SK-N-SH (cell line): Measurements from ENCODE around the gene OSBPL6. TPM values are rescaled to one million over a fixed set of nuclear protein-coding genes. Genes with fewer than 3 reads are reported as not detected.

ENCODE experiments used
- CTCF ChIA-PET: fragments of 300-600, 350-600 bp; formaldehyde crosslinking; extraction: SDS; loops from one replicate; lab custom pipeline; 2021; lab: Yijun Ruan, JAX
- POLR2A ChIA-PET: fragments of 350-600 bp; sonication (Branson Sonifier 250); formaldehyde crosslinking; extraction: SDS; loops from one replicate; lab custom pipeline; 2020; ENCODE audit warnings: antibody characterized with exemption, inconsistent platforms; lab: Yijun Ruan, JAX
- DNase-seq: peaks from one replicate; pipeline ENCODE4 v3.0.0; 2012
- H2AFZ ChIP-seq: fragments of 200-600 bp; sonication (generic); 2 replicates; pipeline ENCODE4 v1.8.1; 2016; ENCODE audit warnings: antibody characterized with exemption, mild to moderate bottlenecking, low read depth
- H3F3A ChIP-seq: fragments of 200-600 bp; sonication (generic); replicated peaks from 2 replicates; pipeline ENCODE3; 2016; ENCODE audit warnings: antibody characterized with exemption, mild to moderate bottlenecking; ENCODE audit not compliant: insufficient read depth
- H3K27ac ChIP-seq, 2 experiments: fragments of 200-500 bp in 1 of 2; fragments of 200-600 bp in 1 of 2; sonication (Bioruptor generic) in 1 of 2; sonication (generic), shearing (Covaris generic) in 1 of 2; 2 replicates each; pipeline versions ENCODE4 v1.5.1 to v1.6.1; 2014 to 2016; ENCODE audit warnings: low read depth in 2 of 2, inconsistent platforms in 1 of 2, low read length in 1 of 2, mild to moderate bottlenecking in 1 of 2, mixed read lengths in 1 of 2
- H3K27me3 ChIP-seq: fragments of 200-600 bp; sonication (generic), shearing (Covaris generic); 2 replicates; pipeline ENCODE4 v1.6.1; 2016; ENCODE audit warnings: mixed run types; ENCODE audit not compliant: insufficient read depth
- H3K36me3 ChIP-seq, 2 experiments: fragments of 200-500 bp in 1 of 2; fragments of 200-600 bp in 1 of 2; sonication (Bioruptor generic) in 1 of 2; sonication (generic) in 1 of 2; replicated peaks in 1 of 2; 2 replicates each; pipeline versions ENCODE3 to v1.5.1; 2014 to 2016; ENCODE audit warnings: low read length in 1 of 2, mild to moderate bottlenecking in 1 of 2; ENCODE audit not compliant: insufficient read depth in 2 of 2, control insufficient read depth in 1 of 2
- H3K4me1 ChIP-seq, 2 experiments: fragments of 200-500 bp in 1 of 2; fragments of 200-600 bp in 1 of 2; sonication (Bioruptor generic) in 1 of 2; sonication (generic), shearing (Covaris generic) in 1 of 2; 2 replicates each; pipeline versions ENCODE4 v1.5.1 to v1.6.1; 2014 to 2016; ENCODE audit warnings: low read depth in 1 of 2, low read length in 1 of 2, mixed run types in 1 of 2; ENCODE audit not compliant: insufficient read depth in 2 of 2, control insufficient read depth in 1 of 2
- H3K4me2 ChIP-seq: fragments of 200-600 bp; sonication (generic), shearing (Covaris generic); 2 replicates; pipeline ENCODE4 v1.6.1; 2017; ENCODE audit warnings: mixed run types
- H3K4me3 ChIP-seq, 2 experiments: fragments of 200-500 bp in 1 of 2; fragments of 200-600 bp in 1 of 2; sonication (Bioruptor generic) in 1 of 2; sonication (generic), shearing (Covaris generic) in 1 of 2; 2 replicates each; pipeline versions ENCODE4 v1.5.1 to v1.8.1; 2014 to 2016; ENCODE audit warnings: low read depth in 2 of 2, inconsistent platforms in 1 of 2, low read length in 1 of 2, mild to moderate bottlenecking in 1 of 2, mixed read lengths in 1 of 2, moderate library complexity in 1 of 2
- H3K79me2 ChIP-seq: fragments of 200-600 bp; sonication (generic); 2 replicates; pipeline ENCODE4 v1.8.1; 2017; ENCODE audit warnings: mild to moderate bottlenecking; ENCODE audit not compliant: insufficient read depth
- H3K9ac ChIP-seq: fragments of 200-600 bp; sonication (generic); 2 replicates; pipeline ENCODE4 v1.6.1; 2017; ENCODE audit warnings: mixed run types
- H3K9me2 ChIP-seq: fragments of 200-600 bp; sonication (generic); 2 replicates; pipeline ENCODE4 v1.6.1; 2017; ENCODE audit warnings: mixed run types
- H3K9me3 ChIP-seq: fragments of 200-600 bp; sonication (generic); 2 replicates; pipeline ENCODE4 v1.6.1; 2017; ENCODE audit warnings: mixed run types, mild to moderate bottlenecking, moderate library complexity
- H4K20me1 ChIP-seq: fragments of 200-600 bp; sonication (generic); 2 replicates; pipeline ENCODE4 v1.6.1; 2017; ENCODE audit warnings: mild to moderate bottlenecking, mixed run types; ENCODE audit not compliant: insufficient read depth
- CHD2 ChIP-seq: fragments of 150-350 bp; IDR thresholded peaks from 2 replicates; pipeline ENCODE4 v1.6.1; 2018; ENCODE audit warnings: low read length; ENCODE audit not compliant: partially characterized antibody
- EP300 ChIP-seq, 2 experiments: IDR thresholded peaks; 2 replicates each; pipeline versions ENCODE4 v1.4.0 to v1.6.1; 2012; ENCODE audit warnings: borderline replicate concordance in 1 of 2, low read depth in 1 of 2, low read length in 1 of 2
- EZH2phosphoT487 ChIP-seq: fragments of 200-600 bp; sonication (generic); IDR thresholded peaks from 2 replicates; pipeline ENCODE4 v1.6.1; 2017; ENCODE audit warnings: low read depth, mixed run types, mild to moderate bottlenecking, antibody characterized with exemption, moderate library complexity, borderline replicate concordance
- FOXJ3 ChIP-seq: sonication (generic); formaldehyde crosslinking; IDR thresholded peaks from 2 replicates; pipeline ENCODE4 v1.5.1; 2020; ENCODE audit warnings: mild to moderate bottlenecking, missing genetic modification reagents
- GABPA ChIP-seq: IDR thresholded peaks from 2 replicates; pipeline ENCODE4 v1.4.0; 2012; ENCODE audit warnings: low read depth, mild to moderate bottlenecking
- RCOR1 ChIP-seq: fragments of 150-350 bp; IDR thresholded peaks from 2 replicates; pipeline ENCODE4 v1.6.1; 2017; ENCODE audit warnings: antibody characterized with exemption, low read length
- SMC3 ChIP-seq: IDR thresholded peaks from 2 replicates; pipeline ENCODE4 v1.6.1; 2012; ENCODE audit warnings: low read depth, low read length, improper control_type of control experiment
- USF2 ChIP-seq: fragments of 150-350 bp; IDR thresholded peaks from 2 replicates; pipeline ENCODE4 v1.6.1; 2017; ENCODE audit warnings: antibody characterized with exemption, low read length, low read depth, borderline replicate concordance
- WGBS: methylation state at CpG from one replicate; pipeline ENCODE4 v1.1.6; 2017; ENCODE audit warnings: low lambda C conversion rate; 5-methylcytosine and 5-hydroxymethylcytosine counted together
- polyA plus RNA-seq, 3 experiments: library from polyadenylated mRNA; depleted of rRNA; stranded (reverse); fragments of >200 nt; gene quantifications; 2 replicates each; pipeline ENCODE4 v1.2.3, GENCODE V29; 2012
- TF ChIP-seq, protein P1 (sequence below): fragments of 200-600 bp; sonication (generic); IDR thresholded peaks from 2 replicates; pipeline ENCODE4 v1.6.1; 2017; ENCODE audit warnings: antibody characterized with exemption, mild to moderate bottlenecking, moderate library complexity
- TF ChIP-seq, protein P2 (sequence below): IDR thresholded peaks from 2 replicates; pipeline ENCODE4 v1.4.0; 2012; ENCODE audit warnings: low read depth, borderline replicate concordance
- TF ChIP-seq, protein P3 (sequence below): IDR thresholded peaks from 2 replicates; pipeline ENCODE4; 2012

Gene OSBPL6
- polyA plus RNA-seq, 1 of the 3 experiments (the other 2 are of a cell fraction): 2.7 TPM

DNA sequence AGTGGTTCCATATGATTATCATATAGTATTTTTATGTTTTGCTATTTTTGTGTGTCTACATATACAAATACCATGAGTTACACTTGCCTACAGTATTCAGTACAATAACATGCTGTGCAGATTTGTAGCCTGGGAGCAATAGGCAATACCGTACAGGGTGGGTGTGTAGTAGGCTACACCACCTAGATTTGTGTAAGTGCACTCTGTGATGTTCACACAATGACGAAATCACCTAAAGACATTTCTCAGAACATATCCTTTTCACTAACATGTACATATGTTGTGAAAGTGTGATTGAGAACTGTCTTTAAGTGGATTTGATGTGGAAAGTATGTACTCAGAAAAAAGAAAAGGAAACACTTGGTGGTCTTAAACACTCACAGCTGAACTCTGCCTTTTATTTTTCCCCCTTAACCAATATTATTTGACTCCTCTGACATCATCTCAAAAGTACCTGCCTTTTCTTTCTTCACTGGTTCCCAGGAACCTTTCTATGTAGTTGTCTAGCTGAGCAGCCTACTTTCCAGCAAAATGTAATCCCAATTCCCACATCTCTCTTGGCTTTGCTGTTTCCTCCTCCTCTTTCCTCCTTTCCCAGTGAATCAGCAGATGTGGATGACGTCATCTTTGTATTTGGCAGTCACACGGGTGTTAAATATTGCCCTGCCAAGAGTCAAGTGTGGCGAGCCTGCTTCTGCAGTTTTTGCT, 47.7 kb downstream of the OSBPL6 start (continued):
- TF ChIP-seq, protein P1, sequence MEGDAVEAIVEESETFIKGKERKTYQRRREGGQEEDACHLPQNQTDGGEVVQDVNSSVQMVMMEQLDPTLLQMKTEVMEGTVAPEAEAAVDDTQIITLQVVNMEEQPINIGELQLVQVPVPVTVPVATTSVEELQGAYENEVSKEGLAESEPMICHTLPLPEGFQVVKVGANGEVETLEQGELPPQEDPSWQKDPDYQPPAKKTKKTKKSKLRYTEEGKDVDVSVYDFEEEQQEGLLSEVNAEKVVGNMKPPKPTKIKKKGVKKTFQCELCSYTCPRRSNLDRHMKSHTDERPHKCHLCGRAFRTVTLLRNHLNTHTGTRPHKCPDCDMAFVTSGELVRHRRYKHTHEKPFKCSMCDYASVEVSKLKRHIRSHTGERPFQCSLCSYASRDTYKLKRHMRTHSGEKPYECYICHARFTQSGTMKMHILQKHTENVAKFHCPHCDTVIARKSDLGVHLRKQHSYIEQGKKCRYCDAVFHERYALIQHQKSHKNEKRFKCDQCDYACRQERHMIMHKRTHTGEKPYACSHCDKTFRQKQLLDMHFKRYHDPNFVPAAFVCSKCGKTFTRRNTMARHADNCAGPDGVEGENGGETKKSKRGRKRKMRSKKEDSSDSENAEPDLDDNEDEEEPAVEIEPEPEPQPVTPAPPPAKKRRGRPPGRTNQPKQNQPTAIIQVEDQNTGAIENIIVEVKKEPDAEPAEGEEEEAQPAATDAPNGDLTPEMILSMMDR: no peak
- TF ChIP-seq, protein P2, sequence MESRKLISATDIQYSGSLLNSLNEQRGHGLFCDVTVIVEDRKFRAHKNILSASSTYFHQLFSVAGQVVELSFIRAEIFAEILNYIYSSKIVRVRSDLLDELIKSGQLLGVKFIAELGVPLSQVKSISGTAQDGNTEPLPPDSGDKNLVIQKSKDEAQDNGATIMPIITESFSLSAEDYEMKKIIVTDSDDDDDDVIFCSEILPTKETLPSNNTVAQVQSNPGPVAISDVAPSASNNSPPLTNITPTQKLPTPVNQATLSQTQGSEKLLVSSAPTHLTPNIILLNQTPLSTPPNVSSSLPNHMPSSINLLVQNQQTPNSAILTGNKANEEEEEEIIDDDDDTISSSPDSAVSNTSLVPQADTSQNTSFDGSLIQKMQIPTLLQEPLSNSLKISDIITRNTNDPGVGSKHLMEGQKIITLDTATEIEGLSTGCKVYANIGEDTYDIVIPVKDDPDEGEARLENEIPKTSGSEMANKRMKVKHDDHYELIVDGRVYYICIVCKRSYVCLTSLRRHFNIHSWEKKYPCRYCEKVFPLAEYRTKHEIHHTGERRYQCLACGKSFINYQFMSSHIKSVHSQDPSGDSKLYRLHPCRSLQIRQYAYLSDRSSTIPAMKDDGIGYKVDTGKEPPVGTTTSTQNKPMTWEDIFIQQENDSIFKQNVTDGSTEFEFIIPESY: no peak
- TF ChIP-seq USF2 (no peak), RCOR1 (no peak), GABPA (no peak), FOXJ3 (CRISPR knock-in tag) (no peak), CHD2 (no peak)

DNA sequence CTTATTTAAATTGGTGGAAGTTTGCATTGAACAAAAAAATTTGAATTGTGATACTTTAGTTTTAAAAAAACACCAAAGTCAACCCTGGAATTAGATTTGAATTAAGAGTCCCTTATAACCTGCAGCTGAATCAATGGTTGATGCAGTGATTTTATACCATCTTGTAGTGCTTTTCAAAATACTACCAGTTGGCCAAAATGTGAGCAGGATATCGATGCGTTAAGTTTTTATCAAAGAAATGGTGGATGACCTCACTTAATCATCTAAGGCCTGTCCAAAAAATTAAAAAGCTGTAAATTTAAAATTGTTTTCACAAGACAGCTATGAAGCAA, 48.2 kb downstream of the OSBPL6 start:
- Histone ChIP-seq H3K9me2 (no peaks in the 10 kb centered on the region), H4K20me1 (no peaks in the 10 kb centered on the region), H3K4me1 (peaks cover 6 to 18% of the 10 kb centered on the region in 2 experiments), H3K27ac (peak overlapping the region in 1 of 2 experiments; percentile 93; a peak in 3 of 4 replicates), H3K36me3 (no peaks in the 10 kb centered on the region), H3K9ac (no peak overlapping the region), H3K27me3 (no peaks in the 10 kb centered on the region), H3K4me2 (peak overlapping the region; percentile 40; the same call in 1 of the 2 replicates), H3K4me3 (no peak overlapping the region), H3F3A (peaks cover 5% of the 10 kb centered on the region), H2AFZ (0 out of 2 replicates have a peak overlapping the region, but pooled peaks have one; percentile 43), H3K79me2 (no peaks in the 10 kb centered on the region), H3K9me3 (no peaks in the 10 kb centered on the region)
- ChIA-PET POLR2A (no interaction called here), CTCF (interaction anchor here (1.0 kb wide), 1 partner anchor 17 kb away, joined by 3 read pairs; no protein-coding TSS in a partner anchor)
- 49% methylated on average over 2 of the region's 2 CpGs for WGBS
- no peak for DNase-seq
- no peak for TF ChIP-seq EZH2phosphoT487
- TF ChIP-seq SMC3: no peak
- TF ChIP-seq, protein P3, sequence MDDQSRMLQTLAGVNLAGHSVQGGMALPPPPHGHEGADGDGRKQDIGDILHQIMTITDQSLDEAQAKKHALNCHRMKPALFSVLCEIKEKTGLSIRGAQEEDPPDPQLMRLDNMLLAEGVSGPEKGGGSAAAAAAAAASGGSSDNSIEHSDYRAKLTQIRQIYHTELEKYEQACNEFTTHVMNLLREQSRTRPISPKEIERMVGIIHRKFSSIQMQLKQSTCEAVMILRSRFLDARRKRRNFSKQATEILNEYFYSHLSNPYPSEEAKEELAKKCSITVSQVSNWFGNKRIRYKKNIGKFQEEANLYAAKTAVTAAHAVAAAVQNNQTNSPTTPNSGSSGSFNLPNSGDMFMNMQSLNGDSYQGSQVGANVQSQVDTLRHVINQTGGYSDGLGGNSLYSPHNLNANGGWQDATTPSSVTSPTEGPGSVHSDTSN: no peak
- TF ChIP-seq EP300 (IDR thresholded peaks at IDR 0.05; ENCODE audit: borderline replicate concordance in 1 of 2, low read depth in 1 of 2, low read length in 1 of 2): no peak
